Liver (tissue), 9 donors: ENCODE data around the gene ALK. TPM values are rescaled to one million over a fixed set of nuclear protein-coding genes. Genes with fewer than 3 reads are reported as not detected.

Source experiments
- DNase-seq: peaks from one replicate; pipeline ENCODE4 v3.0.0-alpha.2; 2017; ENCODE audit warnings: low spot score
- H3K27ac ChIP-seq, 2 donors: one replicate each; pipeline ENCODE4 v1.7.0; 2013; ENCODE audit warnings: inconsistent platforms in 2 of 2, low read length in 2 of 2, control low read depth in 1 of 2, low read depth in 1 of 2, mild to moderate bottlenecking in 1 of 2
- H3K27me3 ChIP-seq, 4 donors: one replicate each; pipeline versions ENCODE4 v1.6.1 to v1.7.0; 2013; ENCODE audit warnings: low read length in 3 of 4, inconsistent platforms in 1 of 4, mild to moderate bottlenecking in 1 of 4, moderate library complexity in 1 of 4; ENCODE audit not compliant: control insufficient read depth in 4 of 4, insufficient read depth in 4 of 4
- H3K36me3 ChIP-seq, 4 donors: one replicate each; pipeline versions ENCODE4 v1.6.1 to v1.7.0; 2013; ENCODE audit warnings: low read length in 3 of 4, mild to moderate bottlenecking in 3 of 4, low read depth in 1 of 4, moderate library complexity in 1 of 4; ENCODE audit not compliant: control insufficient read depth in 4 of 4, insufficient read depth in 3 of 4
- H3K4me1 ChIP-seq, 4 donors: one replicate each; pipeline versions ENCODE4 v1.6.1 to v1.7.0; 2013; ENCODE audit warnings: low read length in 3 of 4, mild to moderate bottlenecking in 3 of 4, moderate library complexity in 1 of 4; ENCODE audit not compliant: control insufficient read depth in 4 of 4, insufficient read depth in 4 of 4
- H3K4me3 ChIP-seq, 3 donors: one replicate each; pipeline versions ENCODE4 v1.6.1 to v1.7.0; 2013; ENCODE audit warnings: low read length in 3 of 3, control low read depth in 1 of 3, low read depth in 1 of 3, mild to moderate bottlenecking in 1 of 3
- H3K9ac ChIP-seq, 2 donors: one replicate each; pipeline ENCODE4 v1.7.0; 2013; ENCODE audit warnings: low read length in 2 of 2, mild to moderate bottlenecking in 2 of 2, moderate library complexity in 2 of 2, control low read depth in 1 of 2, low read depth in 1 of 2
- H3K9me3 ChIP-seq, 4 donors: one replicate each; pipeline versions ENCODE4 v1.6.1 to v1.7.0; 2013; ENCODE audit warnings: low read length in 3 of 4; ENCODE audit not compliant: control insufficient read depth in 4 of 4
- JUND ChIP-seq, 2 donors: IDR thresholded peaks; 2 replicates each; pipeline ENCODE4 v1.6.1; 2016; ENCODE audit warnings: antibody characterized with exemption in 2 of 2
- MAX ChIP-seq: IDR thresholded peaks from 2 replicates; pipeline ENCODE4 v1.6.1; 2016; ENCODE audit warnings: antibody characterized with exemption
- NR2F2 ChIP-seq: IDR thresholded peaks from 2 replicates; pipeline ENCODE4 v1.6.1; 2016; ENCODE audit warnings: antibody characterized with exemption
- RAD21 ChIP-seq, 2 donors: IDR thresholded peaks; 2 replicates each; pipeline ENCODE4 v1.6.1; 2016; ENCODE audit warnings: antibody characterized with exemption in 2 of 2, mild to moderate bottlenecking in 2 of 2
- SP1 ChIP-seq: IDR thresholded peaks from 2 replicates; pipeline ENCODE4 v1.6.1; 2018; ENCODE audit warnings: antibody characterized with exemption, mild to moderate bottlenecking
- TAF1 ChIP-seq: conservative IDR thresholded peaks from 2 replicates; pipeline ENCODE4 v1.6.1; 2016; ENCODE audit warnings: antibody characterized with exemption, mild to moderate bottlenecking
- YY1 ChIP-seq: IDR thresholded peaks from 2 replicates; pipeline ENCODE4 v1.6.1; 2016; ENCODE audit warnings: antibody characterized with exemption, mild to moderate bottlenecking
- WGBS: extraction: QIAGEN DNeasy Blood & Tissue Kit; methylation state at CpG from one replicate; pipeline ENCODE4 v1.1.7; 2013; 5-methylcytosine and 5-hydroxymethylcytosine counted together
- polyA plus RNA-seq, 2 donors: library from polyadenylated mRNA; stranded (reverse) in 1 of 2; unstranded in 1 of 2; fragments of 200-250 nt in 1 of 2; fragments of >200 nt in 1 of 2; fragmentation: Nextera tagmentation in 1 of 2; extraction: Ambion mirVana in 1 of 2; gene quantifications; one replicate each; pipeline versions ENCODE4 v1.2.1 to v1.2.3, GENCODE V29; 2013 to 2015
- total RNA-seq, 2 donors: library from RNA; depleted of rRNA; stranded (reverse); fragments of >200 nt; gene quantifications; one replicate each; pipeline ENCODE4 v1.2.3, GENCODE V29; 2014
- TF ChIP-seq, protein P1 (sequence below): IDR thresholded peaks from 2 replicates; pipeline ENCODE4 v1.6.1; 2016; ENCODE audit warnings: antibody characterized with exemption
- TF ChIP-seq, protein P2 (sequence below): IDR thresholded peaks from 2 replicates; pipeline ENCODE4 v1.6.1; 2016; ENCODE audit warnings: antibody characterized with exemption, mild to moderate bottlenecking
- TF ChIP-seq, protein P3 (sequence below): IDR thresholded peaks from 2 replicates; pipeline ENCODE4 v1.6.1; 2016; ENCODE audit warnings: antibody characterized with exemption
- donor health status: healthy.
- donor health status: healthy.
- donor health status: healthy.
- donor health status: healthy.
- donor health status: healthy.

Gene ALK
- total and polyA plus RNA-seq, 4 donors = under 0.01 TPM; not detected in 3

- TF ChIP-seq RAD21 (IDR thresholded peaks at IDR 0.05) (no peak), SP1 (no peak)
- TF ChIP-seq, protein P1, sequence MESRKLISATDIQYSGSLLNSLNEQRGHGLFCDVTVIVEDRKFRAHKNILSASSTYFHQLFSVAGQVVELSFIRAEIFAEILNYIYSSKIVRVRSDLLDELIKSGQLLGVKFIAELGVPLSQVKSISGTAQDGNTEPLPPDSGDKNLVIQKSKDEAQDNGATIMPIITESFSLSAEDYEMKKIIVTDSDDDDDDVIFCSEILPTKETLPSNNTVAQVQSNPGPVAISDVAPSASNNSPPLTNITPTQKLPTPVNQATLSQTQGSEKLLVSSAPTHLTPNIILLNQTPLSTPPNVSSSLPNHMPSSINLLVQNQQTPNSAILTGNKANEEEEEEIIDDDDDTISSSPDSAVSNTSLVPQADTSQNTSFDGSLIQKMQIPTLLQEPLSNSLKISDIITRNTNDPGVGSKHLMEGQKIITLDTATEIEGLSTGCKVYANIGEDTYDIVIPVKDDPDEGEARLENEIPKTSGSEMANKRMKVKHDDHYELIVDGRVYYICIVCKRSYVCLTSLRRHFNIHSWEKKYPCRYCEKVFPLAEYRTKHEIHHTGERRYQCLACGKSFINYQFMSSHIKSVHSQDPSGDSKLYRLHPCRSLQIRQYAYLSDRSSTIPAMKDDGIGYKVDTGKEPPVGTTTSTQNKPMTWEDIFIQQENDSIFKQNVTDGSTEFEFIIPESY = no peak
Observed at GRCh38 chr2:29182334-29182733, 739.1 kb downstream of the ALK start (continued).

DNA sequence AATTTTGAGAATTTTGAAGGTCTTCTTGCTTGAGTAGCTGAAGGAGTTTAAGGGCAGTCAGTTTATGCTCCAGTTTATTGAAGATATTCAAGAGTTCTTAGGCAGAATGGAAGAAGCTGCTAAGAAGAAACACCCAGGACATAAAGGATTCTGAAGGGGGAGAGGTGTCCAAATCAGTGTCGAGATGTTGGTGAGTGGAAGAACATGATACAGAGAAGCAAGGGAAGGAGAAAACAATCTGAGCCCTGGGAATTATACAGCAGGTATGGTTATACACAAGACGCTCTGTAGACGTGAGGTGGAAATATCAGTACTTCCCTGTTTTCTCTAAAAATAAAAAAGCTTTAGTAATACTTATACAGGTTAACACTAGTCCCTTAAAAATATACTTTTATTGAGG is 746.0 kb downstream of the ALK start:
- no peaks in the 10 kb centered on the region for H3K4me1 ChIP-seq
- no peak overlapping the region for H3K27ac ChIP-seq
- no peak for DNase-seq
- no peak overlapping the region for H3K4me3 ChIP-seq
- no peaks in the 10 kb centered on the region for H3K27me3 ChIP-seq
- no peak for TF ChIP-seq MAX
- no peak for TF ChIP-seq YY1
- TF ChIP-seq NR2F2 = no peak
- H3K9ac ChIP-seq = no peak overlapping the region
- 94% methylated on average over 3 of the region's 3 CpGs for WGBS
- no peaks in the 10 kb centered on the region for H3K36me3 ChIP-seq
- no peaks in the 10 kb centered on the region for H3K9me3 ChIP-seq

DNA sequence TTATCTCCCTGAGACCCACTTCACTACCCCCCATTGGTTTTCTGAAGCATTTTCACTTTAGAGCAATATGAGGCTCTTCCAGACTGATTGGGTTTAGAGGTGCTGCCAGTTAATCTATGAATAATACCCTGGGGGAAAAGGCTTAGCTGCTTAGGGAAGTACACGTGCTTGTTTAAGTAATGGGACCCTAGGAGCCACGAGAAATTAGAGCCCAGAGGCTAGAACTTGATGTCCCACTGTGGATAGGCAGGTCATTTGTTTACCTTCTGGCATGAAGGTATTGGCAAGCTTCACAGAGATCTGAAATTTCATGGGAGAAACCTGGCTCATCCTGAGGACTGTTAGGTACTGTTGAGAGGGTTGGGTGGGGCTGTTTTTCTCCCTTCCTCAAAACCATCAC is 746.4 kb downstream of the ALK start:
- Histone ChIP-seq H3K27me3 (no peaks in the 10 kb centered on the region), H3K4me3 (no peak overlapping the region), H3K9me3 (no peaks in the 10 kb centered on the region), H3K36me3 (no peaks in the 10 kb centered on the region), H3K9ac (no peak overlapping the region), H3K27ac (no peak overlapping the region), H3K4me1 (no peaks in the 10 kb centered on the region)
- TF ChIP-seq NR2F2 (no peak), JUND (IDR thresholded peaks at IDR 0.05) (no peak), TAF1 (no peak), SP1 (no peak)
- TF ChIP-seq, protein P2, sequence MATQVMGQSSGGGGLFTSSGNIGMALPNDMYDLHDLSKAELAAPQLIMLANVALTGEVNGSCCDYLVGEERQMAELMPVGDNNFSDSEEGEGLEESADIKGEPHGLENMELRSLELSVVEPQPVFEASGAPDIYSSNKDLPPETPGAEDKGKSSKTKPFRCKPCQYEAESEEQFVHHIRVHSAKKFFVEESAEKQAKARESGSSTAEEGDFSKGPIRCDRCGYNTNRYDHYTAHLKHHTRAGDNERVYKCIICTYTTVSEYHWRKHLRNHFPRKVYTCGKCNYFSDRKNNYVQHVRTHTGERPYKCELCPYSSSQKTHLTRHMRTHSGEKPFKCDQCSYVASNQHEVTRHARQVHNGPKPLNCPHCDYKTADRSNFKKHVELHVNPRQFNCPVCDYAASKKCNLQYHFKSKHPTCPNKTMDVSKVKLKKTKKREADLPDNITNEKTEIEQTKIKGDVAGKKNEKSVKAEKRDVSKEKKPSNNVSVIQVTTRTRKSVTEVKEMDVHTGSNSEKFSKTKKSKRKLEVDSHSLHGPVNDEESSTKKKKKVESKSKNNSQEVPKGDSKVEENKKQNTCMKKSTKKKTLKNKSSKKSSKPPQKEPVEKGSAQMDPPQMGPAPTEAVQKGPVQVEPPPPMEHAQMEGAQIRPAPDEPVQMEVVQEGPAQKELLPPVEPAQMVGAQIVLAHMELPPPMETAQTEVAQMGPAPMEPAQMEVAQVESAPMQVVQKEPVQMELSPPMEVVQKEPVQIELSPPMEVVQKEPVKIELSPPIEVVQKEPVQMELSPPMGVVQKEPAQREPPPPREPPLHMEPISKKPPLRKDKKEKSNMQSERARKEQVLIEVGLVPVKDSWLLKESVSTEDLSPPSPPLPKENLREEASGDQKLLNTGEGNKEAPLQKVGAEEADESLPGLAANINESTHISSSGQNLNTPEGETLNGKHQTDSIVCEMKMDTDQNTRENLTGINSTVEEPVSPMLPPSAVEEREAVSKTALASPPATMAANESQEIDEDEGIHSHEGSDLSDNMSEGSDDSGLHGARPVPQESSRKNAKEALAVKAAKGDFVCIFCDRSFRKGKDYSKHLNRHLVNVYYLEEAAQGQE = no peak
- TF ChIP-seq, protein P3, sequence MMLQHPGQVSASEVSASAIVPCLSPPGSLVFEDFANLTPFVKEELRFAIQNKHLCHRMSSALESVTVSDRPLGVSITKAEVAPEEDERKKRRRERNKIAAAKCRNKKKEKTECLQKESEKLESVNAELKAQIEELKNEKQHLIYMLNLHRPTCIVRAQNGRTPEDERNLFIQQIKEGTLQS = no peak
- WGBS = 75% methylated on average over 2 of the region's 2 CpGs
- DNase-seq = no peak
